ENCODE measurements around the gene HOXC11.

HOXC11 gene

GRCh38 chr12:53956251-53956887, 16.6 kb upstream of the HOXC11 start:
- in situ Hi-C loops (cut with MboI; ENCODE audit: low sequenced_read_pairs): no loop called here

GRCh38 chr12:53956914-53957536, 15.9 kb upstream of the HOXC11 start:
- in situ Hi-C loops (cut with MboI; ENCODE audit: low sequenced_read_pairs): no loop called here

- in situ Hi-C loops (cut with MboI; ENCODE audit: low sequenced_read_pairs): no loop called here
Measured at GRCh38 chr12:53958128-53958527, 14.8 kb upstream of the HOXC11 start.

GRCh38 chr12:53959314-53959713, 13.6 kb upstream of the HOXC11 start:
- in situ Hi-C loops (cut with MboI; ENCODE audit: low sequenced_read_pairs): no loop called here

GRCh38 chr12:53960187-53961024, 12.5 kb upstream of the HOXC11 start:
- in situ Hi-C loops (cut with MboI; ENCODE audit: low sequenced_read_pairs): no loop called here

- in situ Hi-C loops (cut with MboI; ENCODE audit: low sequenced_read_pairs): no loop called here
Measured at GRCh38 chr12:53961025-53961761, 11.7 kb upstream of the HOXC11 start.

GRCh38 chr12:53963005-53963404, 9.9 kb upstream of the HOXC11 start:
- in situ Hi-C loops (cut with MboI; ENCODE audit: low sequenced_read_pairs): no loop called here

- in situ Hi-C loops (cut with MboI; ENCODE audit: low sequenced_read_pairs): no loop called here
Measured at GRCh38 chr12:53963434-53964314, 9.3 kb upstream of the HOXC11 start.

- in situ Hi-C loops (cut with MboI; ENCODE audit: low sequenced_read_pairs): no loop called here
Measured at GRCh38 chr12:53964315-53964713, 8.6 kb upstream of the HOXC11 start.

GRCh38 chr12:53965281-53966084, 7.4 kb upstream of the HOXC11 start:
- in situ Hi-C loops (cut with MboI; ENCODE audit: low sequenced_read_pairs): no loop called here

GRCh38 chr12:53966085-53966384, 6.9 kb upstream of the HOXC11 start:
- in situ Hi-C loops (cut with MboI; ENCODE audit: low sequenced_read_pairs): no loop called here

- in situ Hi-C loops (cut with MboI; ENCODE audit: low sequenced_read_pairs): no loop called here
Measured at GRCh38 chr12:53966385-53967133, 6.4 kb upstream of the HOXC11 start.

GRCh38 chr12:53967421-53967925, 5.5 kb upstream of the HOXC11 start:
- in situ Hi-C loops (cut with MboI; ENCODE audit: low sequenced_read_pairs): no loop called here

GRCh38 chr12:53968214-53969127, 4.5 kb upstream of the HOXC11 start:
- in situ Hi-C loops (cut with MboI; ENCODE audit: low sequenced_read_pairs): no loop called here

GRCh38 chr12:53969588-53970259, 3.2 kb upstream of the HOXC11 start:
- in situ Hi-C loops (cut with MboI; ENCODE audit: low sequenced_read_pairs): no loop called here

GRCh38 chr12:53970451-53970850, 2.5 kb upstream of the HOXC11 start:
- in situ Hi-C loops (cut with MboI; ENCODE audit: low sequenced_read_pairs): no loop called here

GRCh38 chr12:53971129-53971528, 1.8 kb upstream of the HOXC11 start:
- in situ Hi-C loops (cut with MboI; ENCODE audit: low sequenced_read_pairs): no loop called here
